NCI-H748 treated with DMSO at 0.1 percent for 48 hours (cell line): Measurements from ENCODE around the gene LILRA2.
"Not testable (repeated sequence)": the region's sequence is repeated elsewhere in the genome, so short reads cannot be mapped to it uniquely, and the experiment has no call there.

Experiments
- DNase-seq: peaks from one replicate; lab custom pipeline; 2025; lab: John Stamatoyannopoulos, UW

LILRA2 gene

DNA sequence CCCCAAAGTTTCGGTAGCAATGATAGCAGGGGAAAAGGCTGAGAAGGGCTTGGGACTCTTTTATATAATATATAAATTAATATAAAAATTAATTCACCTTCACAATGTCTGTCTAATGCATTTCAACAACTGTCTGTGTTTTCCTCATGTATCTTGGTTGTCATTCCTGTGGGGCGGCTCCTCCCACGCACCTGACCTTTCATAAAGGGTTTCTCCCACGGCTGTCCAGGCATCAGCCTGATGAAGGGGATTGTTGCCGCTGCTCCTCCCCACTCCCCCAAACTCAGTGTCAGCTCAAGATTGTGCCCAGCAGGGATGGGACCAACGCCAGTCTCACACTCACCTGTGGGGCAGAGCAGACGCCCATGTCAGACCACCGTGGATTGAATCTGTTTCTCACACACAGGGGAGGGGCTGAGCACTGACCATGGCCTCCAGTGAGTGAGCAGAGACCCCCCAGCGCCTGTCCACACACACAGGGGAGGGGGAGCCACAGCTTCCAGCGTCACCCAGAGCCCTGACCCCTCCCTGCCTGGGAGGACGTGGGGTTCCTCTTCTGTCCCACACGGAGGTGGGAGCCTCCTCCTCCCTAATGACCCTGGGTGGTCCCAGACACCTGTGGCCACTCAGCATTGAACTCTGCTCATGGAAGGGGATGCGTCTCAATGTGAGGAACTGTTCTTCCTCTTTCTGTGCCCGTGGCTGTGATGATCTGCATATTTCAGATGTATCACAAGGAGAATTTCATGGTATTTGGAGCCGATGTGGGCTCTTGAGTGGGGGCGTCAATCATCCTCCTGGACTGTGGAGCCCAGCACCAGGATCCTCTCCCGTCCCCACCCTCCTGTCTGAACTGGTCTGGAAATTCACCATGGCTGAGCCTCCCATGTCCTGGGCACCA lies 1.6 kb upstream of the LILRA2 start:
- DNase-seq = not testable (repeated sequence)

GRCh38 chr19:54572696-54573311 lies 786 bp upstream of the LILRA2 start:
- no peak for DNase-seq

DNA sequence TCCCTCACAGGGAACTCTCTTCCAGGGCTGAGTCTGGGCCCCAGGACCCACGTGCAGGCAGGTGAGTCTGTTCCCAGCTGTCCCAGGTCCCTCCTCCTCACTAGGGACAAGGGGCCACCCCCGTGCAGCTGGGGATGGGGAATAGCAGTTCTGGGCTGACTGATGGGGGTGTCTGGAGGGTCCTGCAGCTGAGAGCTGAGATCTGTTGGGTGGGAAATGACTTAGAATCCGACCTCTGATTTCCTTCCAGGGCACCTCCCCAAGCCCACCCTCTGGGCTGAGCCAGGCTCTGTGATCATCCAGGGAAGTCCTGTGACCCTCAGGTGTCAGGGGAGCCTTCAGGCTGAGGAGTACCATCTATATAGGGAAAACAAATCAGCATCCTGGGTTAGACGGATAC lies 461 bp downstream of the LILRA2 start:
- no peak for DNase-seq

DNA sequence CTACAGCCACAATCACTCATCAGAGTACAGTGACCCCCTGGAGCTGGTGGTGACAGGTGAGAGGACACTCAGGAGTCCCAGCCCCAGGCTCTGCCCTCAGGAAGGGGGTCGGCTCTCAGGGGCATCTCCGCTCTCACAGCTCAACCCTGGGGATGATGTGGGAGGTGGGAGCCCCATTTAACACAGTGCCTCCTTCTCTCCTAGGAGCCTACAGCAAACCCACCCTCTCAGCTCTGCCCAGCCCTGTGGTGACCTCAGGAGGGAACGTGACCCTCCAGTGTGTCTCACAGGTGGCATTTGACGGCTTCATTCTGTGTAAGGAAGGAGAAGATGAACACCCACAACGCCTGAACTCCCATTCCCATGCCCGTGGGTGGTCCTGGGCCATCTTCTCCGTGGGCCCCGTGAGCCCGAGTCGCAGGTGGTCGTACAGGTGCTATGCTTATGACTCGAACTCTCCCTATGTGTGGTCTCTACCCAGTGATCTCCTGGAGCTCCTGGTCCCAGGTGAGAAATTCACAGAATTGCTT lies 1.0 kb downstream of the LILRA2 start:
- no peak for DNase-seq

GRCh38 chr19:54575205-54575604 lies 1.6 kb downstream of the LILRA2 start:
- not testable (repeated sequence) for DNase-seq

DNA sequence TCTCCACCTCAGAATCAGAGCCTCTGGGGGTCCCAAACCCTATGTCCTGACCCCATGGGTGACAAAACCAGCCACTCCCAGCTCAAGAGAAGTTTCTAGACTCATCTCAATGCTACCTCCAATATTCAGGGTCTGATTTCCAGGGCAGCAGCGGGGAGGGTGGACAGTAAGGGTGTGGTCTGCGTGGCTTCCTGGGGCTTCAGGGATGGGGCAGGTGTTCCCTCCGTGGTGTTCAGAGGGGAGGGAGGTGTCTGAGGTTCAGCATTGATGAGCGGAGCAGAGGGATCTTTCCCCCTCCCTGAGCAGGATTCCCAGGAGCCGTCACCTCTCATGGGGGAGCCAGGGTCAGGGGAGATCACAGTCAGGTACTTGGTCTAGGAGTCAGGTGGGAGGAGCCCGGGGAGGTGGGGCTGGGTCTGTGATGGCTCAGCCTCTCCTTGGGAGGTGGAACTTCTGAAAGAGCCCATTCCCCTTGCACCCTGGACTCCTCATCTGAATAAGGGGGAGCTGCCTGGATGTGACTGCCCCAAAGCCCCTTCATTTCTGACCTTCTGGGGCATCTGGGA lies 2.9 kb downstream of the LILRA2 start:
- no peak for DNase-seq

DNA sequence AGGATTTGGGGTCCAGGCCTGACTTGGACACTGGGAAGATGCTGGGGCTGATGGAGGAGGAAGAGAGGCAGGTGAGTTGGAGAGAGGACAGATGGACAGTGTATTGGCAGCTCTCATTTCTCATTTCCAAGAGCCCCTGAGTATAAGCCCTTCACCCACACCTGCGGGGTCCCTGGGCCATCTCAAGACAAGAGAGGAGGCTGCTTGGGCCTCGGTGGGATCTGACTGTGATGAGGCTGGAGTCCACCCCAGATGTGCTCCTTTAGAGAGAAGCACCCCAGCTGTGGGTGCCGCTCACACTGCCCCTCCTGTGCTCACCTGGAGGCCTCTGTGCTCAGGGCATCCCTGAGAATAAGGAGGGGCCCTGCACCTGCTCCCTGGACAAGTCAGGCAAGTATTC lies 3.7 kb downstream of the LILRA2 start:
- no peak for DNase-seq

DNA sequence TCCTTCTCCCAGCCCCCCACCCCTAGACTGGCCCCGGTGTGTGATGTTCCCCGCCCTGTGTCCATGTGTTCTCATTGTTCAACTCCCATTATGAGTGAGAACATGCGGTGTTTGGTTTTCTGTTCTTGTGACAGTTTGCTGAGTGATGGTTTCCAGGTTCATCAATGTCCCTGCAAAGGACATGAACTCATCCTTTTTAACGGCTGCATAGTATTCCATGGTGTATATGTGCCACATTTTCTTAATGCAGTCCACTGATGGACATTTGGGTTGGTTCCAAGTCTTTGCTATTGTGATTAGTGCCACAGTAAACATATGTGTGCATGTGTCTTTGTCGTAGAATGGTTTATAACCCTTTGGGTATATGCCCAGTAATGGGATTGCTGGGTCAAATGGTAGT lies 4.7 kb downstream of the LILRA2 start:
- not testable (repeated sequence) for DNase-seq

DNA sequence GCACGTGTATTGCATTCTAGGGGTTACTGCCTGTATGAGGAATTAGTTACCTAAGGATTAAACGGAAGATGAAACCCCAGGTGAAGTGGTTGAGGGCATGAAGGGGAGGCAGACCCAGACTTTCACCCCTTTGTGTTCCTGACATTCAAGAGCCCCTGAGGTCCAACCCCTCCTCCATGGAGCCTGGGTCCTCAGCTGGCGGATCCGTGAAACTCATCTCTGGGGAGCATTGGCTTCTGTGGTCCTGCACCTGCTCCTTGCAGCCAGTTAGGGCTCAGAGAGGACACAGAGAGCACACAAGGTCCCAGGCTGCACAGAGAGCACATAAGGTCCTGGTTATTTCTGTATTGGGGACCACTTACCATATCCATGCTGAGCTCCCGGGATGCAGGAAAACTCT lies 12.8 kb downstream of the LILRA2 start:
- no peak for DNase-seq

DNA sequence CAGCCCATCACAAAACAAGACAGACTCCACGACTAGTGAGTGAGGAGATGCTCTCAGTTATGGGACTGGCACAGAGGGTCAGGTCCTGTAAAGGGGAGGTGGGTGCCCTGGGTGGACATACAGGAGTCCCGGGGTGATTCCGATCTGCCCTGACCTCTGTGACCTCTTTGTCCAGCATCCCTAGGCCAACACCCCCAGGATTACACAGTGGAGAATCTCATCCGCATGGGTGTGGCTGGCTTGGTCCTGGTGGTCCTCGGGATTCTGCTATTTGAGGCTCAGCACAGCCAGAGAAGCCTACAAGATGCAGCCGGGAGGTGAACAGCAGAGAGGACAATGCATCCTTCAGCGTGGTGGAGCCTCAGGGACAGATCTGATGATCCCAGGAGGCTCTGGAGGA lies 13.4 kb downstream of the LILRA2 start:
- DNase-seq = no peak

GRCh38 chr19:54593445-54593844 lies 19.9 kb downstream of the LILRA2 start, which contains the start of gene LILRA1:
LILRA1 (plus strand) TSS chr19:54593632; CDS start chr19:54594245, 613 bp downstream.
- DNase-seq = not testable (repeated sequence)

- not testable (repeated sequence) for DNase-seq
These were observed 20.5 kb downstream of the LILRA2 start for GRCh38 chr19:54593931-54594626.

DNA sequence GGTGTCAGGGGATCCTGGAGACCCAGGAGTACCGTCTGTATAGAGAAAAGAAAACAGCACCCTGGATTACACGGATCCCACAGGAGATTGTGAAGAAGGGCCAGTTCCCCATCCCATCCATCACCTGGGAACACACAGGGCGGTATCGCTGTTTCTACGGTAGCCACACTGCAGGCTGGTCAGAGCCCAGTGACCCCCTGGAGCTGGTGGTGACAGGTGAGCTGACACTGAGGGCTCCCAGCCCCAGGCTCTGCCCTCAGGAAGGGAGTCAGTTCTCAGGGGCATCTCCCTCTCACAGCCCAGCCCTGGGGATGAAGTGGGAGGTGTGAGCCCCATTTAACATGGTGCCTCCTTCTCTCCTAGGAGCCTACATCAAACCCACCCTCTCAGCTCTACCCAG lies 21.1 kb downstream of the LILRA2 start:
- no peak for DNase-seq

DNA sequence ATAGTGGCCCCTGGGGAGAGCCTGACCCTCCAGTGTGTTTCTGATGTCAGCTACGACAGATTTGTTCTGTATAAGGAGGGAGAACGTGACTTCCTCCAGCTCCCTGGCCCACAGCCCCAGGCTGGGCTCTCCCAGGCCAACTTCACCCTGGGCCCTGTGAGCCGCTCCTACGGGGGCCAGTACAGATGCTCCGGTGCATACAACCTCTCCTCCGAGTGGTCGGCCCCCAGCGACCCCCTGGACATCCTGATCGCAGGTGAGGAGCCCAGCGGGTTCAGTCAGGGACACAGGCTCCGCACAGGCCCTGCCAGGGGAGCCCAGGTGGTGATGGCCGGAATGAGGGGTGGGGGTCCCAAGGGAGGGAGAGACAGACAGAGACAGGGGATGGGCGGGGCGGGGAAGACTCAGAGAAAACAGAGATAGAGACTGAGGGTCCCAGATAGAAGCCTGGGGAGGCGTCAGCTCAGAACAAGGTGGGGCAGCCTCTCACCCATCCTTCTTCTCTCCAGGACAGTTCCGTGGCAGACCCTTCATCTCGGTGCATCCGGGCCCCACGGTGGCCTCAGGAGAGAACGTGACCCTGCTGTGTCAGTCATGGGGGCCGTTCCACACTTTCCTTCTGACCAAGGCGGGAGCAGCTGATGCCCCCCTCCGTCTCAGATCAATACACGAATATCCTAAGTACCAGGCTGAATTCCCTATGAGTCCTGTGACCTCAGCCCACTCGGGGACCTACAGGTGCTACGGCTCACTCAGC lies 22.3 kb downstream of the LILRA2 start:
- not testable (repeated sequence) for DNase-seq

DNA sequence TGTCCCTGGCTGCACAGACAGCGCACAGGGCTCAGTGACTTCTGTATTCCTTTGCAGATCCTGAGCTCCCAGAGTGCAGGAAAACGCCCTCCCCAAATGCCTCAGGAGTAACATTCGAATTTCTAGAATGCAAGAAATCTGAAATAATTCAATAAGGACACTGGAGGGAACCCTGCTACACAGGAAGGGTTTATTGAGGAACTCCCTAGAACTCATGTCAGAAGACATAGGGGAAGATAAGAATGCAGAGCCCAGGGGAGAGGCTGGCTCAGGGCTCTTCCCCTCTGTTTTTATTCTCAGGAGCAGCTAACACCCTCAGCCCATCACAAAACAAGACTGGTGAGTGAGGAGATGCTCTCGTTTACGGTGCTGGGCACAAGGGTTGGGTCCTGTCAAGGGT lies 26.6 kb downstream of the LILRA2 start:
- no peak for DNase-seq

DNA sequence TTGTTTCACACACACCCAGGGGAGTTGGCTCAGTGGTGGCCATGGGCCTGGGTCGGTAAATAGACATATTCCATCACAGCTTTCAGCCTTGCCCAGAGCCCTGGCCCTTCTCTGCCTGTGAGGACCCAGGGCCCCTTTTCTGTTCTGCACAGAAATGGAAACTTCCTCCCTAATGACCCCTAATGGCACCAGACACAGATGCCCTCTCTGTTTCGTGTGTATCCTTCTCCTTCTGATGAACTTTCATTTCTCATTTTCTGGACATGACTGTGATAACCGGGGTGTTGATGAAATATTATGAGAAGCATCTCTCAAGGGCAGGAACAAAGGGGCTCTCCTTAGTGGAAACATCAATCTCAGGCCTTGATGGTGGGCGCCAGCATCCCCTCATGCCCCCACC lies 32.6 kb downstream of the LILRA2 start:
- DNase-seq = no peak

DNA sequence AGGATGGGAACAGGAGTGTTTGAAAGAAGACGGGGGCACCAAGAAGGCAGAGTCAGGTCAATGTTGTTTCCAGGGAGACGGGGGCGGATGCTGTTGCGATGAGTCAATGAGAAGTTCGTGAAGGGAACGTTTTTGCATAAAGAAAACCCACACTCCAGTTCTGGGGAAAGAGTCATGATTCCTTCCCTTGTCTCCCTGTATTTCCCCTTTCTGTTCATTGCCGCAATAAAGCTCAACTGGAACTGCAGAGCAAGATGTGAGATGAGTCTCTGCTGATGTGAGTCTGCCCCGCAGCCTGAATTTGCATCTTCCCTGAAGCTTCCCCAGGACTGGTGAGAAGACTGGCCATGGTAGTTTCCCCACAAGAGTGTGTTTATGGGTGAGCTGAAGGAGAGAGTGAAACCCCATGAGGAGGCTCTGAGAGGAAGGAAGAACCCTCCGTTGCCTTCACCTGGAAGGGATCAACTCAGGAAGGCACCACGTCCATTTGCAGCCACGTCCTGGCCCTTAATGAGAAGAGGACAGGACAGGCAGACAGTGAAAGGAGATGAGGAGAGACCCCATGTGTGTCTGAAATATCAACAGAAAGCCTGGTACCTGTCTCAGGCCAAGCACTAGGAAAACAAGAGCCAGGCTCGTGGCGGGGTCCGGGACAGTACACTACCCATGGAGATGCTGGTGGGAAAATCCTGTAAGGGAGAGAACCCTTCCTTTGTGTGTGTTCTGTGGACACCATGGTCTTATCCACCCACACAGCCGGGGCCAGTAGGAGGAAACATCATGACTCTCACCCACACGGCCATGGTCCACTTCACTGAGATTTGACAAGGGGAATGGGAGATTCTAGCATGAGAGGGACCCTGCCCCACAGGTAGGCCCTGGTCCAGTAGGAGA lies 33.5 kb downstream of the LILRA2 start:
- DNase-seq = no peak

GRCh38 chr19:54607785-54608150 lies 34.2 kb downstream of the LILRA2 start:
- DNase-seq = no peak

DNA sequence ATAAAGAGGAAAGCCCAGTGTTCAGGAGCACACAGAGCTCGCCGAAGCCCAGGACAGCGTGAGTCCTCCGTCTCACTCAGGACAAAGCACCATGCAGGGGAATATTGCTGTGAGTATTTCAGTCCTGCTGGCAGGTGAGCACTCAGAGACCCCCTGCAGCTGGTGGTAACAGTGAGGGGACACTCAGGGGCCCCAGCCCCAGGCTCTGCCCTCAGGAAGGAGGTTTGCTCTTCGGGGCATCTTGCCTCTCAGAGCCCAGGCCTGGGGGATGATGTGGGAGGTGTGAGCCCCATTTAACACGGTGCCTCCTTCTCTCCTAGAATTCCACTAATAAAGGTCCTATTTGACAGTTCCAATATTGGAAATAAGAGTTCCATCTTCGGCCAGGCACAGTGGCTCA lies 34.6 kb downstream of the LILRA2 start:
- no peak for DNase-seq

DNA sequence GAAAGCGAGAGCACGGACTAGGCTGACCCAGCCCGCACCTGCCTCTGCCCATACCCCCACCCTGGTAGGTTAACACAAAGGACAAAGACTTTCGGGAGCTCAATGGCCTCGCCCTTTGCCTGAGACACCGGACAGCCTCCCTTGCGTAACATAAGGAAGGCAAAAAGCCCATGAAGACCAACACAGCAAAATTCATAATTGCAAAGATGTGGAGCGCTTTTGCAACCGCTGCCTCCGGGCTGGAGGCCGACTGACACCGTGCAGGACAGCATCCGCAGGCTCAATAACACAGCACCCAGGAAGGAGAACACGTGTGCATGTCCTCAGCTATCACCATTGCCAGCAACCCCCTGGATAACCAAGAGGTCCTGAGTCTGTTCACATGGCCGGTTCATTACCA lies 35.2 kb downstream of the LILRA2 start:
- DNase-seq = no peak
